A673 (cell line): Measurements from ENCODE around the gene CAMSAP1. TPM values are rescaled to one million over a fixed set of nuclear protein-coding genes. Genes with fewer than 3 reads are reported as not detected.

ENCODE experiments used
- BruUV-seq: library from RNA; stranded (reverse); fragments of 400-500 nt; replicated peaks from 2 replicates; lab custom pipeline; 2021; lab: Mats Ljungman, UMichigan
- CTCF ChIA-PET: fragments of 300-600 bp; sonication (Branson Sonifier 250); formaldehyde crosslinking; loops from one replicate; lab custom pipeline; 2022; ENCODE audit warnings: antibody characterized with exemption; lab: Charles Lee
- POLR2A ChIA-PET: fragments of 300-600 bp; sonication (Branson Sonifier 250); formaldehyde crosslinking; loops from one replicate; lab custom pipeline; 2022; ENCODE audit warnings: antibody characterized with exemption; ENCODE audit not compliant: low non-redundant PET; lab: Charles Lee
- DNase-seq: peaks from one replicate; pipeline ENCODE4 v3.0.0-alpha.2; 2015; ENCODE audit warnings: low spot score
- H3K27ac ChIP-seq: fragments of 200-600 bp; sonication (generic); 2 replicates; pipeline ENCODE4 v1.5.1; 2016; ENCODE audit warnings: mixed run types, low read depth, mild to moderate bottlenecking, mixed read lengths, antibody characterized with exemption, low read length; ENCODE audit not compliant: poor library complexity, severe bottlenecking
- H3K27me3 ChIP-seq: fragments of 200-600 bp; sonication (generic); replicated peaks from 2 replicates; pipeline ENCODE4 v1.6.1; 2017; ENCODE audit warnings: mixed run types, low read depth, mild to moderate bottlenecking, mixed read lengths, antibody characterized with exemption, low read length; ENCODE audit not compliant: insufficient read depth, poor library complexity
- H3K36me3 ChIP-seq: fragments of 200-600 bp; sonication (generic); 2 replicates; pipeline ENCODE4 v1.6.1; 2016; ENCODE audit warnings: mixed run types, mild to moderate bottlenecking, mixed read lengths, antibody characterized with exemption, low read length; ENCODE audit not compliant: insufficient read depth, poor library complexity, severe bottlenecking
- H3K4me1 ChIP-seq: fragments of 200-600 bp; sonication (generic); 2 replicates; pipeline ENCODE4 v1.6.1; 2017; ENCODE audit warnings: mixed run types, mild to moderate bottlenecking, mixed read lengths, antibody characterized with exemption, low read length; ENCODE audit not compliant: insufficient read depth, poor library complexity, severe bottlenecking
- H3K4me3 ChIP-seq: fragments of 200-600 bp; sonication (generic); 2 replicates; pipeline ENCODE4 v1.5.1; 2016; ENCODE audit warnings: low read depth, mixed run types, mild to moderate bottlenecking, mixed read lengths, low read length; ENCODE audit not compliant: poor library complexity, severe bottlenecking
- H3K9me3 ChIP-seq: fragments of 200-600 bp; sonication (generic); 2 replicates; pipeline ENCODE4 v1.6.1; 2016; ENCODE audit warnings: mixed run types, low read depth, mild to moderate bottlenecking, mixed read lengths, antibody characterized with exemption, low read length; ENCODE audit not compliant: poor library complexity, severe bottlenecking
- CTCF ChIP-seq: fragments of 300-800, 200-600 bp; sonication (generic); conservative IDR thresholded peaks from 2 replicates; pipeline ENCODE4 v1.5.1; 2017; ENCODE audit warnings: low read depth, mild to moderate bottlenecking, antibody characterized with exemption, low read length, moderate library complexity, mixed read lengths
- EZH2 ChIP-seq: fragments of 200-600 bp; sonication (generic); IDR thresholded peaks from 2 replicates; pipeline ENCODE4 v1.6.1; 2017; ENCODE audit warnings: borderline replicate concordance, low read depth, mild to moderate bottlenecking, mixed read lengths, antibody characterized with exemption, low read length; ENCODE audit not compliant: poor library complexity, severe bottlenecking
- intact Hi-C: fragments of 100-400 bp; cut with micrococcal nuclease; formaldehyde crosslinking; loops from one replicate; pipeline ENCODE4 v1.10.0; 2022; ENCODE audit not compliant: unreplicated experiment
- total RNA-seq: library from RNA; stranded (reverse); gene quantifications from 2 replicates; pipeline ENCODE4 v1.2.3, GENCODE V29; 2021

The CAMSAP1 gene
- total RNA-seq, 1 experiment from 2014 or later: 52.3 TPM

- DNase-seq: no peak
- Histone ChIP-seq H3K36me3 (no peaks in the 10 kb centered on the region), H3K4me1 (no peaks in the 10 kb centered on the region), H3K27me3 (no peaks in the 10 kb centered on the region), H3K9me3 (no peaks in the 10 kb centered on the region), H3K4me3 (no peak overlapping the region), H3K27ac (no peak overlapping the region)
- intact Hi-C loops: no loop called here
- no TSS peak for BruUV-seq
- POLR2A ChIA-PET: no interaction called here
- TF ChIP-seq EZH2 (no peak), CTCF (no peak)
- CTCF ChIA-PET: no interaction called here
Observed at GRCh38 chr9:135787776-135788575, 119.4 kb downstream of the CAMSAP1 start.

- Histone ChIP-seq H3K27ac (no peak overlapping the region), H3K4me3 (no peak overlapping the region), H3K4me1 (no peaks in the 10 kb centered on the region), H3K9me3 (no peaks in the 10 kb centered on the region), H3K27me3 (no peaks in the 10 kb centered on the region), H3K36me3 (no peaks in the 10 kb centered on the region)
- BruUV-seq: no TSS peak
- TF ChIP-seq EZH2: no peak
- no peak for TF ChIP-seq CTCF
- ChIA-PET POLR2A (no interaction called here), CTCF (no interaction called here)
- intact Hi-C loops: no loop called here
- DNase-seq: no peak
Observed at GRCh38 chr9:135787317-135787716, 120.0 kb downstream of the CAMSAP1 start.

GRCh38 chr9:135786146-135786690 lies 121.1 kb downstream of the CAMSAP1 start:
- intact Hi-C loops: no loop called here
- BruUV-seq: no TSS peak
- ChIA-PET CTCF (no interaction called here), POLR2A (no interaction called here)
- no peak overlapping the region for H3K4me3 ChIP-seq
- no peak overlapping the region for H3K27ac ChIP-seq
- no peaks in the 10 kb centered on the region for H3K9me3 ChIP-seq
- TF ChIP-seq EZH2 (no peak), CTCF (no peak)
- DNase-seq: no peak
- H3K27me3 ChIP-seq: no peaks in the 10 kb centered on the region
- H3K4me1 ChIP-seq: no peaks in the 10 kb centered on the region
- no peaks in the 10 kb centered on the region for H3K36me3 ChIP-seq
